GM12892 (cell line): ENCODE measurements around the gene MGAT2.
"Not testable (repeated sequence)": the region's sequence is repeated elsewhere in the genome, so short reads cannot be mapped to it uniquely, and the experiment has no call there.

Source experiments
- POLR2AphosphoS5 ChIP-seq: IDR thresholded peaks from 2 replicates; pipeline ENCODE4 v1.6.1; 2011; ENCODE audit warnings: low read depth, low read length, control low read depth
- TAF1 ChIP-seq: IDR thresholded peaks from 2 replicates; pipeline ENCODE4 v1.6.1; 2011; ENCODE audit warnings: low read depth, mild to moderate bottlenecking, control low read depth, low read length, borderline replicate concordance

DNA sequence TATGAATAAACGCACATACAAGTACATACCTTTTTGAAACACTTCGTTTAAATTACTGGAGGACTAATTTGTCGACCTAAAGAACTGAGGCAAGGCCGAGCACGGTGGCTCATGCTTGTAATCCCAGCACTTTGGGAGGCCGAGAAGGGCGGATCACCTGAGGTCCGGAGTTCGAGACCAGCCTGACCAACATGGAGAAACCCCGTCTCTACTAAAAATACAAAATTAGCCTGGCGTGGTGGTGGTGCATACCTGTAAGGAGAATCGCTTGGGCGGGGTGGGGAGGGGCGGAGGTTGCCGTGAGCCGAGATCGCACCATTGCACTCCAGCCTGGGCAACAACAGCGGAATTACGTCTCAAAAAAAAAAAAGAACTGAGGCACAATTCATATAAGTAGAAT, 1.3 kb upstream of the MGAT2 start:
- not testable (repeated sequence) for TF ChIP-seq POLR2AphosphoS5, TAF1
